ENCODE data around the gene SHROOM3.

GRCh38 chr4:76754439-76754838, 319.4 kb downstream of the SHROOM3 start:
- TF ChIP-seq CTCF (IDR thresholded peaks at IDR 0.05) (no peak), POLR2A (IDR thresholded peaks at IDR 0.05) (no peak)

Data from body of pancreas (tissue), 4 donors.